Activated T-cell treated with anti-CD3 and anti-CD28 coated beads, Interleukin-2, amount 50 U/mL, for 4 hours (primary cell): ENCODE results near the gene SMR3A. TPM values are rescaled to one million over a fixed set of nuclear protein-coding genes. Genes with fewer than 3 reads are reported as not detected.

Source experiments
- ATAC-seq, 2 donors: fragments of 200-7000 bp; cut with Tn5 transposase; one replicate each; pipeline ENCODE4 v1.10.0; 2021
- DNase-seq: peaks from one replicate; pipeline ENCODE4 v3.0.0-alpha.2; 2020
- H3K27me3 Mint-ChIP-seq: one replicate; pipeline ENCODE4 v1.8.0; 2021; ENCODE audit warnings: low read depth, mixed read lengths
- H3K36me3 Mint-ChIP-seq: one replicate; pipeline ENCODE4 v1.8.0; 2022; ENCODE audit warnings: mixed read lengths; ENCODE audit not compliant: insufficient read depth
- H3K4me1 Mint-ChIP-seq: one replicate; pipeline ENCODE4 v1.8.0; 2021; ENCODE audit warnings: low read depth, mixed read lengths
- H3K4me3 Mint-ChIP-seq: one replicate; pipeline ENCODE4 v1.8.0; 2021; ENCODE audit warnings: mild to moderate bottlenecking, moderate library complexity, mixed read lengths
- H3K9me3 Mint-ChIP-seq: one replicate; pipeline ENCODE4 v1.8.0; 2021; ENCODE audit warnings: mixed read lengths
- total RNA-seq, 3 donors: library from RNA; stranded (reverse); gene quantifications; one replicate each; pipeline ENCODE4 v1.2.1, GENCODE V29; 2021

SMR3A gene
- total RNA-seq: not detected

- H3K4me1 Mint-ChIP-seq: no peaks in the 10 kb centered on the region
- H3K4me3 Mint-ChIP-seq: no peak within 1 kb of the TSS
- DNase-seq (no peak), ATAC-seq (no peak)
- no peaks in the 10 kb centered on the region for H3K27me3 Mint-ChIP-seq
- H3K36me3 Mint-ChIP-seq: no peaks in the 10 kb centered on the region
- H3K9me3 Mint-ChIP-seq: no peaks in the 10 kb centered on the region
Measured at GRCh38 chr4:70360460-70360859, at the start of gene SMR3A. TSS of gene SMR3A (plus strand) at chr4:70360760. CDS start at chr4:70362116, 1,356 bp downstream.

- H3K4me1 Mint-ChIP-seq: no peaks in the 10 kb centered on the region
- DNase-seq: no peak
- ATAC-seq: no peak
- no peaks in the 10 kb centered on the region for H3K36me3 Mint-ChIP-seq
- H3K9me3 Mint-ChIP-seq: no peaks in the 10 kb centered on the region
- no peak overlapping the region for H3K4me3 Mint-ChIP-seq
- no peaks in the 10 kb centered on the region for H3K27me3 Mint-ChIP-seq
Measured at GRCh38 chr4:70313736-70314135, 46.8 kb upstream of the SMR3A start.

GRCh38 chr4:70315928-70316327, 44.6 kb upstream of the SMR3A start:
- Mint-ChIP-seq H3K9me3 (no peaks in the 10 kb centered on the region), H3K36me3 (no peaks in the 10 kb centered on the region), H3K4me1 (no peaks in the 10 kb centered on the region), H3K27me3 (no peaks in the 10 kb centered on the region), H3K4me3 (no peak overlapping the region)
- ATAC-seq (no peak), DNase-seq (no peak)

- H3K9me3 Mint-ChIP-seq: no peaks in the 10 kb centered on the region
- H3K4me3 Mint-ChIP-seq: no peak overlapping the region
- DNase-seq (no peak), ATAC-seq (no peak)
- H3K36me3 Mint-ChIP-seq: no peaks in the 10 kb centered on the region
- no peaks in the 10 kb centered on the region for H3K27me3 Mint-ChIP-seq
- H3K4me1 Mint-ChIP-seq: no peaks in the 10 kb centered on the region
Measured at GRCh38 chr4:70326052-70326451, 34.5 kb upstream of the SMR3A start.

GRCh38 chr4:70334681-70335080, 25.9 kb upstream of the SMR3A start, which contains the start of gene CABS1:
TSS of gene CABS1 (plus strand) at chr4:70334981. CDS start at chr4:70335040, 59 bp downstream.
- Mint-ChIP-seq H3K36me3 (no peaks in the 10 kb centered on the region), H3K4me1 (no peaks in the 10 kb centered on the region), H3K4me3 (no peak within 1 kb of the TSS), H3K27me3 (no peaks in the 10 kb centered on the region), H3K9me3 (peaks cover 4% of the 10 kb centered on the region)
- DNase-seq: no peak
- ATAC-seq: no peak

GRCh38 chr4:70336043-70336442, 24.5 kb upstream of the SMR3A start:
- no peaks in the 10 kb centered on the region for H3K4me1 Mint-ChIP-seq
- H3K9me3 Mint-ChIP-seq: peaks cover 4% of the 10 kb centered on the region
- H3K4me3 Mint-ChIP-seq: no peak overlapping the region
- DNase-seq: no peak
- no peaks in the 10 kb centered on the region for H3K36me3 Mint-ChIP-seq
- ATAC-seq: no peak
- no peaks in the 10 kb centered on the region for H3K27me3 Mint-ChIP-seq

GRCh38 chr4:70337886-70338420, 22.6 kb upstream of the SMR3A start:
- no peak for ATAC-seq
- DNase-seq: no peak
- H3K4me3 Mint-ChIP-seq: no peak overlapping the region
- no peaks in the 10 kb centered on the region for H3K4me1 Mint-ChIP-seq
- peaks cover 4% of the 10 kb centered on the region for H3K9me3 Mint-ChIP-seq
- no peaks in the 10 kb centered on the region for H3K27me3 Mint-ChIP-seq
- H3K36me3 Mint-ChIP-seq: no peaks in the 10 kb centered on the region

GRCh38 chr4:70356185-70356584, 4.4 kb upstream of the SMR3A start:
- no peaks in the 10 kb centered on the region for H3K27me3 Mint-ChIP-seq
- ATAC-seq (no peak), DNase-seq (no peak)
- H3K9me3 Mint-ChIP-seq: no peaks in the 10 kb centered on the region
- no peaks in the 10 kb centered on the region for H3K4me1 Mint-ChIP-seq
- H3K36me3 Mint-ChIP-seq: no peaks in the 10 kb centered on the region
- H3K4me3 Mint-ChIP-seq: no peak overlapping the region

GRCh38 chr4:70359115-70359661, 1.4 kb upstream of the SMR3A start:
- ATAC-seq: no peak
- H3K27me3 Mint-ChIP-seq: no peaks in the 10 kb centered on the region
- no peaks in the 10 kb centered on the region for H3K4me1 Mint-ChIP-seq

GRCh38 chr4:70364002-70364401, 3.4 kb downstream of the SMR3A start:
- H3K36me3 Mint-ChIP-seq: no peaks in the 10 kb centered on the region
- DNase-seq (no peak), ATAC-seq (no peak)
- no peaks in the 10 kb centered on the region for H3K4me1 Mint-ChIP-seq
- no peaks in the 10 kb centered on the region for H3K27me3 Mint-ChIP-seq
- H3K4me3 Mint-ChIP-seq: no peak overlapping the region
- no peaks in the 10 kb centered on the region for H3K9me3 Mint-ChIP-seq

More at GRCh38 chr4:70359115-70359661, 1.4 kb upstream of the SMR3A start:
- Mint-ChIP-seq H3K36me3 (no peaks in the 10 kb centered on the region), H3K9me3 (no peaks in the 10 kb centered on the region), H3K4me3 (no peak overlapping the region)
- DNase-seq: no peak

- H3K4me1 Mint-ChIP-seq: no peaks in the 10 kb centered on the region
- DNase-seq (no peak), ATAC-seq (no peak)
- H3K36me3 Mint-ChIP-seq: no peaks in the 10 kb centered on the region
- H3K4me3 Mint-ChIP-seq: no peak overlapping the region
- H3K27me3 Mint-ChIP-seq: no peaks in the 10 kb centered on the region
- no peaks in the 10 kb centered on the region for H3K9me3 Mint-ChIP-seq
Measured at GRCh38 chr4:70365479-70365878, 4.9 kb downstream of the SMR3A start.

GRCh38 chr4:70367813-70368212, 7.3 kb downstream of the SMR3A start:
- H3K36me3 Mint-ChIP-seq: no peaks in the 10 kb centered on the region
- H3K27me3 Mint-ChIP-seq: no peaks in the 10 kb centered on the region
- no peak for ATAC-seq
- no peak for DNase-seq
- no peak overlapping the region for H3K4me3 Mint-ChIP-seq
- no peaks in the 10 kb centered on the region for H3K9me3 Mint-ChIP-seq
- H3K4me1 Mint-ChIP-seq: no peaks in the 10 kb centered on the region

GRCh38 chr4:70371987-70372386, 11.4 kb downstream of the SMR3A start:
- ATAC-seq (no peak), DNase-seq (no peak)
- Mint-ChIP-seq H3K27me3 (no peaks in the 10 kb centered on the region), H3K4me3 (no peak overlapping the region), H3K9me3 (peaks cover 3% of the 10 kb centered on the region), H3K36me3 (no peaks in the 10 kb centered on the region), H3K4me1 (no peaks in the 10 kb centered on the region)

GRCh38 chr4:70372760-70373159, 12.2 kb downstream of the SMR3A start:
- no peaks in the 10 kb centered on the region for H3K4me1 Mint-ChIP-seq
- H3K4me3 Mint-ChIP-seq: no peak overlapping the region
- H3K27me3 Mint-ChIP-seq: no peaks in the 10 kb centered on the region
- DNase-seq (no peak), ATAC-seq (no peak)
- no peaks in the 10 kb centered on the region for H3K36me3 Mint-ChIP-seq
- H3K9me3 Mint-ChIP-seq: peaks cover 3% of the 10 kb centered on the region

GRCh38 chr4:70380578-70380977, 20.0 kb downstream of the SMR3A start:
- H3K4me3 Mint-ChIP-seq: no peak overlapping the region
- no peak for DNase-seq
- no peak for ATAC-seq
- H3K4me1 Mint-ChIP-seq: no peaks in the 10 kb centered on the region
- H3K27me3 Mint-ChIP-seq: no peaks in the 10 kb centered on the region
- no peaks in the 10 kb centered on the region for H3K36me3 Mint-ChIP-seq
- H3K9me3 Mint-ChIP-seq: no peaks in the 10 kb centered on the region
